ENCODE results near the gene NODAL. TPM values are rescaled to one million over a fixed set of nuclear protein-coding genes. Genes with fewer than 3 reads are reported as not detected.

NODAL gene
- total RNA-seq, 1 experiment from 2014 or later, result 0.30 TPM

DNA sequence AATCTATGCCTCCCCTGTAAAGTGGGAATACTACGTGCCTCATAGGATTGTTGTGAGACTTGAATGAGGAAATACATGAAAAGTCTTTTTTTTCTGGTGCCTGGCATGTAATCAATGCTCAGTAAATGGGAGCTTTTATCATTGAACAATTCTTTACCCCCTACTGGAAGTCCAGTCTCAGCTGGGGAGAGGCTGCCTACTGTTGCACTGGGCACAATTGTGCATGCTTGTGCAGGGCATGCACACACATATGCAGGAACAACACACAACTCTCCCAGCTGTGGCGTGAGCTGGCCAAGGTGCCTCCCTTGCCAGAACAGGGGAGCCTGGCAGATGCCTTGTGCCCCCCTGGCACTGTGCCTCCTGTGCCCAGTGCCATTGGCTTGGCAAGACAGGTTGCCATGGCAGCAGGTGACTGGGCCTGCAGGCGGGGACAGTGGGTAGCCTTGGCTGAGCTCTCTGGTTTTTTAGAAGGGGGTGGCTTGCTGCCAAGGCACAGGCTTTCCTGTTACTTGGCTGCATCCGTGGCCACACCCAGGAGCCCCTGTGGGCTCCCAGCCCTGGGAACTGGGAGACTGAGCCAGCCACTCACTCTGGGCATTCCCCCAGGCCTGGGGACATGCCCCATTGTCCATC, 21.0 kb upstream of the NODAL start:
- POLR2A ChIA-PET, result interaction anchor here (0.5 to 2.2 kb wide), 2 partner anchors 16 to 87 kb away, joined by 3 to 6 read pairs; partner anchors contain the start of gene PALD1

DNA sequence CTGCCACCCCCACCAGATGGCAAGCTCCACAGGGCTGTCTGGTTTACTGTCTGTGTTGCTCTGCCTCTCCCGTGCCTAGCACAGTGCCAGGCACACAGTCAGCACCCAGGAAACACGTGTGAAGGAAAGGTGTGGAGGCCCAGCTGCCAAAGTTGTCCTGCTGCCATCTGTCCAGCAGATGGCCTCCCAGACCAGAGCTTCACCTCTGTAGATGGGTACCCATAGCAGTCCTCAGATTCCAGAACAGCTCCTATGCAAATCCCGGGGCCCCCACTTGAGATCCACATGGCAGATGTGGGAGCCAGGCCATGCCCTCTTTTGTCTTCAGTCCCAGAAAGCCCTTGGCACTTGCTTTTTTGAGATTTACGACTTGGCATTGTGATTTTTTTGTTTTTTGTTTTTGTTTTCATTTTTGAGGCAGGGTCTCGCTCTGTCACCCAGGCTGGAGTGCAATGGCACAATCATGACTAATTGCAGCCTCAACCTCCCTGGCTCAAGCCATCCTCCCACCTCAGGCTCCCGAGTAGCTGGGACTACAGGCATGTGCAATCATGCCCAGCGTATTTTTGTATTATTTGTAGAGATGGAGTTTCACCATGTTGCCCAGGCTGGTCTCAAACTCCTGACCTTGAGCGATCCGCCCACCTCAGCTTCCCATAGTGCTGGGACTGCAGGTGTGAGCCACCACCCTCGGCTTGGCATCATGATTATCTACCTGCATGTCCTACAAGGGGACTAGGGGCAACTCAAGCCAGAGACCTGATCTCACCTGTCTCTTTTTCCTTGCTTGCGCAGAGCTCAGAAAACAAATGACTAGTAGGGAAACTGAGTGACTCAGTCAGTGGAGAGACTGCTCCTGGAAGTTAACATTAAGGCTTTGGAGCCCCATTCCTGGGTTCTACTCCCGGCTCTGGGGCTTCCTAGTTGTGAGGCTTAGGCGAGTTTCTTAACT, 20.2 kb upstream of the NODAL start:
- RAD21 ChIA-PET (ENCODE audit: low non-redundant PET in 1 of 2, low total read pairs in 2 of 2, uncharacterized antibody in 2 of 2, unreplicated experiment in 2 of 2), result interaction anchor here (0.7 to 1.9 kb wide), 8 partner anchors 14 to 79 kb away, joined by 3 to 7 read pairs (median 4); partner anchors contain the start of gene PALD1 (in 1 of the 2)
- TF ChIP-seq TCF7L2 (IDR thresholded peaks at IDR 0.05; ENCODE audit: borderline replicate concordance, extremely low read depth, insufficient read depth, insufficient read length) (no peak), SRF (IDR thresholded peaks at IDR 0.05; ENCODE audit: low read depth) (no peak), ELF1 (IDR thresholded peaks at IDR 0.05; ENCODE audit: borderline replicate concordance, low read depth) (no peak)
- TF ChIP-seq, protein P1, sequence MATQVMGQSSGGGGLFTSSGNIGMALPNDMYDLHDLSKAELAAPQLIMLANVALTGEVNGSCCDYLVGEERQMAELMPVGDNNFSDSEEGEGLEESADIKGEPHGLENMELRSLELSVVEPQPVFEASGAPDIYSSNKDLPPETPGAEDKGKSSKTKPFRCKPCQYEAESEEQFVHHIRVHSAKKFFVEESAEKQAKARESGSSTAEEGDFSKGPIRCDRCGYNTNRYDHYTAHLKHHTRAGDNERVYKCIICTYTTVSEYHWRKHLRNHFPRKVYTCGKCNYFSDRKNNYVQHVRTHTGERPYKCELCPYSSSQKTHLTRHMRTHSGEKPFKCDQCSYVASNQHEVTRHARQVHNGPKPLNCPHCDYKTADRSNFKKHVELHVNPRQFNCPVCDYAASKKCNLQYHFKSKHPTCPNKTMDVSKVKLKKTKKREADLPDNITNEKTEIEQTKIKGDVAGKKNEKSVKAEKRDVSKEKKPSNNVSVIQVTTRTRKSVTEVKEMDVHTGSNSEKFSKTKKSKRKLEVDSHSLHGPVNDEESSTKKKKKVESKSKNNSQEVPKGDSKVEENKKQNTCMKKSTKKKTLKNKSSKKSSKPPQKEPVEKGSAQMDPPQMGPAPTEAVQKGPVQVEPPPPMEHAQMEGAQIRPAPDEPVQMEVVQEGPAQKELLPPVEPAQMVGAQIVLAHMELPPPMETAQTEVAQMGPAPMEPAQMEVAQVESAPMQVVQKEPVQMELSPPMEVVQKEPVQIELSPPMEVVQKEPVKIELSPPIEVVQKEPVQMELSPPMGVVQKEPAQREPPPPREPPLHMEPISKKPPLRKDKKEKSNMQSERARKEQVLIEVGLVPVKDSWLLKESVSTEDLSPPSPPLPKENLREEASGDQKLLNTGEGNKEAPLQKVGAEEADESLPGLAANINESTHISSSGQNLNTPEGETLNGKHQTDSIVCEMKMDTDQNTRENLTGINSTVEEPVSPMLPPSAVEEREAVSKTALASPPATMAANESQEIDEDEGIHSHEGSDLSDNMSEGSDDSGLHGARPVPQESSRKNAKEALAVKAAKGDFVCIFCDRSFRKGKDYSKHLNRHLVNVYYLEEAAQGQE (IDR thresholded peaks at IDR 0.05; ENCODE audit: low read depth), result no peak
- TF ChIP-seq, protein P2, sequence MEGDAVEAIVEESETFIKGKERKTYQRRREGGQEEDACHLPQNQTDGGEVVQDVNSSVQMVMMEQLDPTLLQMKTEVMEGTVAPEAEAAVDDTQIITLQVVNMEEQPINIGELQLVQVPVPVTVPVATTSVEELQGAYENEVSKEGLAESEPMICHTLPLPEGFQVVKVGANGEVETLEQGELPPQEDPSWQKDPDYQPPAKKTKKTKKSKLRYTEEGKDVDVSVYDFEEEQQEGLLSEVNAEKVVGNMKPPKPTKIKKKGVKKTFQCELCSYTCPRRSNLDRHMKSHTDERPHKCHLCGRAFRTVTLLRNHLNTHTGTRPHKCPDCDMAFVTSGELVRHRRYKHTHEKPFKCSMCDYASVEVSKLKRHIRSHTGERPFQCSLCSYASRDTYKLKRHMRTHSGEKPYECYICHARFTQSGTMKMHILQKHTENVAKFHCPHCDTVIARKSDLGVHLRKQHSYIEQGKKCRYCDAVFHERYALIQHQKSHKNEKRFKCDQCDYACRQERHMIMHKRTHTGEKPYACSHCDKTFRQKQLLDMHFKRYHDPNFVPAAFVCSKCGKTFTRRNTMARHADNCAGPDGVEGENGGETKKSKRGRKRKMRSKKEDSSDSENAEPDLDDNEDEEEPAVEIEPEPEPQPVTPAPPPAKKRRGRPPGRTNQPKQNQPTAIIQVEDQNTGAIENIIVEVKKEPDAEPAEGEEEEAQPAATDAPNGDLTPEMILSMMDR (IDR thresholded peaks at IDR 0.05 in 2 of 3, conservative IDR thresholded peaks at IDR 0.05 in 1 of 3; ENCODE audit: borderline replicate concordance in 1 of 3, insufficient read depth in 1 of 3, low read depth in 2 of 3, low read length in 2 of 3), result peak; percentile 86 to 92 (median 88)

More for the DNA sequence above, 21.0 kb upstream of the NODAL start:
- no peaks in the 10 kb centered on the region for H3K9me2 ChIP-seq (ENCODE audit: insufficient read depth)
- no peak overlapping the region for H3K27ac ChIP-seq (ENCODE audit: low read depth, low read length)
- ATAC-seq (peak; percentile 59), DNase-seq (ENCODE audit: low read depth, low spot score) (peak; percentile 56)
- no peak overlapping the region for H2AFZ ChIP-seq (ENCODE audit: low read depth, low read length, poor library complexity, severe bottlenecking)
- no peaks in the 10 kb centered on the region for H3K9me3 ChIP-seq (ENCODE audit: control insufficient read depth in 1 of 2, insufficient read depth in 1 of 2, low read depth in 1 of 2, low read length in 2 of 2)
- peak overlapping the region; percentile 55 for H3K4me2 ChIP-seq (ENCODE audit: low read length)
- intact Hi-C loops (cut with micrococcal nuclease), result loop anchor here (2.0 to 5.0 kb wide), 3 partner anchors 295 to 420 kb away; partner anchors contain the start of gene SGPL1
- peak overlapping the region in 1 of 2 experiments; percentile 22; a peak in 1 of 4 replicates for H3K4me3 ChIP-seq (replicated peaks in 1 of 2; ENCODE audit: low read depth in 1 of 2, low read length in 2 of 2)
- H3K9ac ChIP-seq (ENCODE audit: low read length), result no peak overlapping the region
- TF ChIP-seq POLR2AphosphoS5 (IDR thresholded peaks at IDR 0.05; ENCODE audit: low read depth, low read length), result 0 out of 2 replicates have a peak, but pooled peaks have one; percentile 24
- TF ChIP-seq TCF7L2 (IDR thresholded peaks at IDR 0.05; ENCODE audit: borderline replicate concordance, extremely low read depth, insufficient read depth, insufficient read length), result no peak
- TF ChIP-seq, protein P3, sequence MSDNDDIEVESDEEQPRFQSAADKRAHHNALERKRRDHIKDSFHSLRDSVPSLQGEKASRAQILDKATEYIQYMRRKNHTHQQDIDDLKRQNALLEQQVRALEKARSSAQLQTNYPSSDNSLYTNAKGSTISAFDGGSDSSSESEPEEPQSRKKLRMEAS (IDR thresholded peaks at IDR 0.05), result no peak
- peak; percentile 17; the same call in 1 of the 2 replicates for TF ChIP-seq RAD21 (IDR thresholded peaks at IDR 0.05; ENCODE audit: low read depth)
- peaks cover 31 to 53% of the 10 kb centered on the region in 2 experiments for H3K4me1 ChIP-seq (ENCODE audit: control insufficient read depth in 1 of 2, insufficient read depth in 2 of 2, low read length in 2 of 2)
- no peaks in the 10 kb centered on the region for H3K36me3 ChIP-seq (ENCODE audit: control insufficient read depth in 1 of 2, insufficient read depth in 2 of 2, low read length in 2 of 2)
- no peaks in the 10 kb centered on the region for H3K79me2 ChIP-seq (ENCODE audit: insufficient read depth, low read length)
- H4K20me1 ChIP-seq (ENCODE audit: insufficient read depth), result no peaks in the 10 kb centered on the region
- BruUV-seq (replicated peaks), result no TSS peak
- ChIA-PET RAD21 (ENCODE audit: low non-redundant PET in 1 of 2, low total read pairs in 2 of 2, uncharacterized antibody in 2 of 2, unreplicated experiment in 2 of 2) (interaction anchor here (1.2 to 1.9 kb wide), 4 partner anchors 13 to 78 kb away, joined by 3 to 7 read pairs (median 5); no protein-coding TSS in a partner anchor), CTCF (interaction anchor here (0.8 to 2.6 kb wide), 9 partner anchors 13 to 297 kb away, joined by 3 to 21 read pairs (median 6); no protein-coding TSS in a partner anchor)
- no peaks in the 10 kb centered on the region for H3K27me3 ChIP-seq (ENCODE audit: insufficient read depth, low read length)

More for the DNA sequence above, 20.2 kb upstream of the NODAL start:
- POLR2A ChIA-PET, result interaction anchor here (0.5 to 2.2 kb wide), 2 partner anchors 17 to 88 kb away, joined by 3 to 6 read pairs; partner anchors contain the start of gene PALD1
- H4K20me1 ChIP-seq (ENCODE audit: insufficient read depth), result no peaks in the 10 kb centered on the region
- BruUV-seq (replicated peaks), result no TSS peak
- H3K9me2 ChIP-seq (ENCODE audit: insufficient read depth), result no peaks in the 10 kb centered on the region
- peak; percentile 67 for DNase-seq (ENCODE audit: low read depth, low spot score)
- H3K36me3 ChIP-seq (ENCODE audit: control insufficient read depth in 1 of 2, insufficient read depth in 2 of 2, low read length in 2 of 2), result no peaks in the 10 kb centered on the region
- H3K4me3 ChIP-seq (replicated peaks in 1 of 2; ENCODE audit: low read depth in 1 of 2, low read length in 2 of 2), result no peak overlapping the region
- no peak overlapping the region for H3K9ac ChIP-seq (ENCODE audit: low read length)
- no peak overlapping the region for H3K27ac ChIP-seq (ENCODE audit: low read depth, low read length)
- H2AFZ ChIP-seq (ENCODE audit: low read depth, low read length, poor library complexity, severe bottlenecking), result no peak overlapping the region
- peaks cover 31 to 54% of the 10 kb centered on the region in 2 experiments for H3K4me1 ChIP-seq (ENCODE audit: control insufficient read depth in 1 of 2, insufficient read depth in 2 of 2, low read length in 2 of 2)
- CTCF ChIA-PET, result interaction anchor here (0.6 to 2.6 kb wide), 17 partner anchors 10 to 297 kb away, joined by 3 to 21 read pairs (median 4); no protein-coding TSS in a partner anchor
- peak overlapping the region; percentile 55 for H3K4me2 ChIP-seq (ENCODE audit: low read length)
- no peaks in the 10 kb centered on the region for H3K27me3 ChIP-seq (ENCODE audit: insufficient read depth, low read length)
- H3K79me2 ChIP-seq (ENCODE audit: insufficient read depth, low read length), result no peaks in the 10 kb centered on the region
- no peaks in the 10 kb centered on the region for H3K9me3 ChIP-seq (ENCODE audit: control insufficient read depth in 1 of 2, insufficient read depth in 1 of 2, low read depth in 1 of 2, low read length in 2 of 2)
- peak; percentile 78 for ATAC-seq
- intact Hi-C loops (cut with micrococcal nuclease), result loop anchor here (1.0 to 5.0 kb wide), 4 partner anchors 76 to 421 kb away; partner anchors contain the start of gene SGPL1

Measured in HCT116 (cell line).